Measurements from ENCODE around the gene ST7. TPM values are rescaled to one million over a fixed set of nuclear protein-coding genes. Genes with fewer than 3 reads are reported as not detected.
"Not testable (repeated sequence)": the region's sequence is repeated elsewhere in the genome, so short reads cannot be mapped to it uniquely, and the experiment has no call there.

Gene ST7
- total RNA-seq, 1 donor from 2014 or later, result 39.3 TPM

DNA sequence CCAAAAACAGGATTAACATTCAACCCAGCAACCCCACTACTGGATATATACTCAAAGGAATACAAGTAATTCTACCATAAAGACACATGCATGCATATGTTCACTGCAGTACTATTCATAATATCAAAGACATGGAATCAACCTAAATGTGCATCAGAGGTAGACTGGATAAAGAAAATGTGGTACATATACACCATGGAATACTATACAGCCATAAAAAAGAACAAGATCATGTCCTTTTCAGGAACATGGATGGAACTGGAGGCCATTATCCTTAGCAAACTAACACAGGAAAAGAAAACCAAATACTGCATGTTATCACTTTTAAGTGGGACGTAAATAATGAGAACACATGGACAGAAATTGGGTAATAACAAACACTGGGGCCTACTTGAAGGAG lies 77.5 kb downstream of the ST7 start:
- H3K9ac ChIP-seq (ENCODE audit: low read length); H2AFZ ChIP-seq (ENCODE audit: low read depth, low read length); H3K27ac Mint-ChIP-seq (ENCODE audit: unreplicated experiment); H3K27ac ChIP-seq (ENCODE audit: low read depth, low read length); H3K36me3 Mint-ChIP-seq (ENCODE audit: low read depth, unreplicated experiment); H3K27me3 ChIP-seq (ENCODE audit: insufficient read depth, low read length); H3K36me3 ChIP-seq (ENCODE audit: insufficient read depth, low read length); H3K9me3 Mint-ChIP-seq (ENCODE audit: unreplicated experiment); H3K4me3 Mint-ChIP-seq (ENCODE audit: unreplicated experiment); DNase-seq (ENCODE audit: low read depth); H3K27me3 Mint-ChIP-seq (ENCODE audit: low read depth, unreplicated experiment); H3K4me3 ChIP-seq (ENCODE audit: insufficient read depth, low read depth, low read length); H3K4me2 ChIP-seq (ENCODE audit: low read length); H3K9me3 ChIP-seq (ENCODE audit: insufficient read depth, low read depth, low read length); H4K20me1 ChIP-seq (ENCODE audit: insufficient read depth, low read length); H3K4me1 ChIP-seq (ENCODE audit: insufficient read depth, low read length); FAIRE-seq: not testable (repeated sequence)
- H3K79me2 ChIP-seq (ENCODE audit: insufficient read depth, low read length), result peaks cover 58% of the 10 kb centered on the region
- H3K4me1 Mint-ChIP-seq (ENCODE audit: low read depth, unreplicated experiment), result peaks cover 17% of the 10 kb centered on the region

DNA sequence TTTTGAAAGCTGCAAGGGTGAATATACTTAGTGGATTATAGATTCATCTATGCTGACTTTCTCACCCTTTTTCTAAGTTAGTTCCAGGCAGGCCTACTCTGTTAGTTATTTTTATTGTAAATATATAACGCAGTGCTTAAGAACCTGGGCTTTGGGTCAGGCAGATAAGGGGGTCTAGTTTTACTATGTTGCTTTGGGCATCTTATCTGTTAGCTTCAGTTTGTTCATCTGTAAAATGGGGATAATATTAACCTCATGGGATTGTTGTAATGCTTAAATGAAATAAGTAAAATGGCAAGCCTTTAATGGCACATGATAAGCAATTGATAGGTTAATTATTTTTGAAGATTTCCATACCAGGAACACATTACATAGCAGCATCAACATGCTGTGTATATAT lies 79.5 kb downstream of the ST7 start:
- Histone ChIP-seq H3K79me2 (ENCODE audit: insufficient read depth, low read length) (peaks cover 62% of the 10 kb centered on the region), H4K20me1 (ENCODE audit: insufficient read depth, low read length) (peaks cover 9% of the 10 kb centered on the region), H3K36me3 (ENCODE audit: insufficient read depth, low read length) (no peaks in the 10 kb centered on the region), H3K4me3 (ENCODE audit: insufficient read depth, low read depth, low read length) (no peak overlapping the region), H3K4me2 (ENCODE audit: low read length) (no peak overlapping the region), H3K4me1 (ENCODE audit: insufficient read depth, low read length) (no peaks in the 10 kb centered on the region), H3K27me3 (ENCODE audit: insufficient read depth, low read length) (no peaks in the 10 kb centered on the region), H3K9ac (ENCODE audit: low read length) (no peak overlapping the region), H3K27ac (ENCODE audit: low read depth, low read length) (no peak overlapping the region), H2AFZ (ENCODE audit: low read depth, low read length) (no peak overlapping the region), H3K9me3 (ENCODE audit: insufficient read depth, low read depth, low read length) (no peaks in the 10 kb centered on the region)
- no peaks in the 10 kb centered on the region for H3K9me3 Mint-ChIP-seq (ENCODE audit: unreplicated experiment)
- FAIRE-seq, result no peak
- H3K4me1 Mint-ChIP-seq (ENCODE audit: low read depth, unreplicated experiment), result peaks cover 10% of the 10 kb centered on the region
- DNase-seq (ENCODE audit: low read depth), result no peak
- H3K36me3 Mint-ChIP-seq (ENCODE audit: low read depth, unreplicated experiment), result peaks cover 5% of the 10 kb centered on the region
- no peak for TF ChIP-seq EZH2 (IDR thresholded peaks at IDR 0.05; ENCODE audit: insufficient read depth, low read length)
- TF ChIP-seq, protein P1, sequence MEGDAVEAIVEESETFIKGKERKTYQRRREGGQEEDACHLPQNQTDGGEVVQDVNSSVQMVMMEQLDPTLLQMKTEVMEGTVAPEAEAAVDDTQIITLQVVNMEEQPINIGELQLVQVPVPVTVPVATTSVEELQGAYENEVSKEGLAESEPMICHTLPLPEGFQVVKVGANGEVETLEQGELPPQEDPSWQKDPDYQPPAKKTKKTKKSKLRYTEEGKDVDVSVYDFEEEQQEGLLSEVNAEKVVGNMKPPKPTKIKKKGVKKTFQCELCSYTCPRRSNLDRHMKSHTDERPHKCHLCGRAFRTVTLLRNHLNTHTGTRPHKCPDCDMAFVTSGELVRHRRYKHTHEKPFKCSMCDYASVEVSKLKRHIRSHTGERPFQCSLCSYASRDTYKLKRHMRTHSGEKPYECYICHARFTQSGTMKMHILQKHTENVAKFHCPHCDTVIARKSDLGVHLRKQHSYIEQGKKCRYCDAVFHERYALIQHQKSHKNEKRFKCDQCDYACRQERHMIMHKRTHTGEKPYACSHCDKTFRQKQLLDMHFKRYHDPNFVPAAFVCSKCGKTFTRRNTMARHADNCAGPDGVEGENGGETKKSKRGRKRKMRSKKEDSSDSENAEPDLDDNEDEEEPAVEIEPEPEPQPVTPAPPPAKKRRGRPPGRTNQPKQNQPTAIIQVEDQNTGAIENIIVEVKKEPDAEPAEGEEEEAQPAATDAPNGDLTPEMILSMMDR (IDR thresholded peaks at IDR 0.05; ENCODE audit: insufficient read depth, low read depth, low read length), result no peak
- no peak overlapping the region for H3K27ac Mint-ChIP-seq (ENCODE audit: unreplicated experiment)
- no peaks in the 10 kb centered on the region for H3K27me3 Mint-ChIP-seq (ENCODE audit: low read depth, unreplicated experiment)
- no peak overlapping the region for H3K4me3 Mint-ChIP-seq (ENCODE audit: unreplicated experiment)

DNA sequence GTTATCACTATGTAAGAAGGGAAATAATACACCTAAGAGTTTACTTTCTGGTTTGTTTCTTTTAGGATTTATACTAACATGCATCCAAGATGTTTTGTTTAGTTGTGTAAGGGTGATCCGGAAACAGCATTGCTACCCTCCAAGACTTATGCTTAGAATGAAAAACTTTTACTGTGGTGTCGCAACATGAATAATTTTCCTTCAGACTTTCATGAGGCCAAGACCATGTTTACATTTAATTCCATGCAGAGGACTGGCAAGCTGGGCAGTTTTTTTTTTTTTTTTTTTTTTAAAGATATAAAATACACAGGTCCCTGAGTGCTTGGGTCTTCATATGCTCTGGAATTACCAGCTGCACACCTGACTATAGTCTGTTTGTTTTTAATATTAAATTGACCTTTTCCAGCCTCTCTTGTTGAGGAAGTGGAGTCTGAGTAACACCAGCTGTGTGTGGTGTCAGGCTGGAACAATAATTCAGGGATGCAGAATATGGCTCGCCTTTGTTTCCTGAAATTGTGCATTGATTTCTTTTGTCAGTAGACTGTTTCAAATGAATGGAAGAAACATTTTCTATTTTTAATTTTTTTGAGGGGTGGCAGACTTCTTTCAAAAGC lies 81.7 kb downstream of the ST7 start:
- DNase-seq (ENCODE audit: low read depth) (no peak), FAIRE-seq (no peak)
- H3K4me1 Mint-ChIP-seq (ENCODE audit: low read depth, unreplicated experiment), result peaks cover 10% of the 10 kb centered on the region
- H3K9me3 Mint-ChIP-seq (ENCODE audit: unreplicated experiment), result no peaks in the 10 kb centered on the region
- no peaks in the 10 kb centered on the region for H3K27me3 Mint-ChIP-seq (ENCODE audit: low read depth, unreplicated experiment)
- peaks cover 8% of the 10 kb centered on the region for H3K36me3 Mint-ChIP-seq (ENCODE audit: low read depth, unreplicated experiment)
- H3K27me3 ChIP-seq (ENCODE audit: insufficient read depth, low read length), result no peaks in the 10 kb centered on the region
- H3K9ac ChIP-seq (ENCODE audit: low read length), result no peak overlapping the region
- H4K20me1 ChIP-seq (ENCODE audit: insufficient read depth, low read length), result peaks cover 9% of the 10 kb centered on the region
- peaks cover 47% of the 10 kb centered on the region for H3K79me2 ChIP-seq (ENCODE audit: insufficient read depth, low read length)
- no peak overlapping the region for H3K27ac Mint-ChIP-seq (ENCODE audit: unreplicated experiment)
- no peak overlapping the region for H2AFZ ChIP-seq (ENCODE audit: low read depth, low read length)
- H3K27ac ChIP-seq (ENCODE audit: low read depth, low read length), result no peak overlapping the region
- no peaks in the 10 kb centered on the region for H3K4me1 ChIP-seq (ENCODE audit: insufficient read depth, low read length)
- no peak for TF ChIP-seq EZH2 (IDR thresholded peaks at IDR 0.05; ENCODE audit: insufficient read depth, low read length)
- TF ChIP-seq, protein P1 (IDR thresholded peaks at IDR 0.05; ENCODE audit: insufficient read depth, low read depth, low read length), result no peak
- H3K9me3 ChIP-seq (ENCODE audit: insufficient read depth, low read depth, low read length), result no peaks in the 10 kb centered on the region
- H3K36me3 ChIP-seq (ENCODE audit: insufficient read depth, low read length), result no peaks in the 10 kb centered on the region
- H3K4me3 Mint-ChIP-seq (ENCODE audit: unreplicated experiment), result no peak overlapping the region
- no peak overlapping the region for H3K4me2 ChIP-seq (ENCODE audit: low read length)
- H3K4me3 ChIP-seq (ENCODE audit: insufficient read depth, low read depth, low read length), result no peak overlapping the region
